Thyroid gland (tissue), 4 donors: Measurements from ENCODE around the gene CNOT9. TPM values are rescaled to one million over a fixed set of nuclear protein-coding genes. Genes with fewer than 3 reads are reported as not detected.
"Not testable (repeated sequence)": the region's sequence is repeated elsewhere in the genome, so short reads cannot be mapped to it uniquely, and the experiment has no call there.

Experiments
- DNase-seq, 2 donors: peaks; one replicate each; pipeline ENCODE4 v3.0.0-alpha.2; 2019
- H3K27ac ChIP-seq, 3 donors: fragments of 200-600 bp; sonication (generic); 1 replicate in 2 of 3; 2 replicates in 1 of 3; pipeline ENCODE4 v1.5.1; 2016 to 2019; ENCODE audit warnings: mild to moderate bottlenecking in 1 of 3, moderate library complexity in 1 of 3
- H3K27me3 ChIP-seq: fragments of 200-600 bp; sonication (generic); one replicate; pipeline ENCODE4 v1.5.1; 2019
- H3K36me3 ChIP-seq, 2 donors: fragments of 200-600 bp; sonication (generic); one replicate each; pipeline ENCODE4 v1.5.1; 2016 to 2019
- H3K4me1 ChIP-seq, 2 donors: fragments of 200-600 bp; sonication (generic); one replicate each; pipeline ENCODE4 v1.5.1; 2017 to 2019
- H3K4me3 ChIP-seq, 3 donors: fragments of 200-600 bp; sonication (generic); replicated peaks in 1 of 3; 1 replicate in 2 of 3; 2 replicates in 1 of 3; pipeline ENCODE4 v1.5.1; 2016; ENCODE audit warnings: mild to moderate bottlenecking in 1 of 3
- H3K9me3 ChIP-seq: fragments of 200-600 bp; sonication (generic); one replicate; pipeline ENCODE4 v1.5.1; 2017
- CTCF ChIP-seq, 6 experiments: fragments of 200-600 bp in 3 of 6; fragments of 450-650 bp in 3 of 6; sonication (generic) in 3 of 6; IDR thresholded peaks; one replicate each; pipeline ENCODE4 v1.5.1; 2016 to 2019; ENCODE audit warnings: antibody characterized with exemption in 6 of 6, mild to moderate bottlenecking in 2 of 6, inconsistent platforms in 1 of 6, moderate library complexity in 1 of 6
- POLR2A ChIP-seq, 2 donors: fragments of 450-650 bp; IDR thresholded peaks; one replicate each; pipeline ENCODE4 v1.6.1; 2017; ENCODE audit warnings: antibody characterized with exemption in 2 of 2, mild to moderate bottlenecking in 2 of 2, moderate library complexity in 1 of 2
- WGBS, 2 donors: methylation state at CpG; one replicate each; pipeline ENCODE4 v1.1.5; 2017; 5-methylcytosine and 5-hydroxymethylcytosine counted together
- intact Hi-C: fragments of 100-400 bp; cut with DNase I; formaldehyde crosslinking; loops from one replicate; pipeline ENCODE4 v1.15.1; 2023
- total RNA-seq, 4 donors: library from RNA; depleted of rRNA; stranded (reverse); fragments of >200 nt; gene quantifications; one replicate each; pipeline ENCODE4 v1.2.3, GENCODE V29; 2016

CNOT9 gene
- 10 to 100 TPM; 34.7 to 48.5 (median 38.5) TPM for total RNA-seq

GRCh38 chr2:218568190-218569037 is at the start of gene CNOT9, which contains the start of gene USP37:
TSS of gene CNOT9 (plus strand) at chr2:218568839. CDS start at chr2:218568955, 116 bp downstream.
TSS of gene USP37 (minus strand) at chr2:218568351. CDS start at chr2:218558653, 9,698 bp downstream.
- WGBS, 2 donors = 0 to 1% methylated on average over 42 to 51 of the region's 77 CpGs
- DNase-seq = peak; percentile 100
- Histone ChIP-seq H3K27ac (peak within 1 kb of the TSS; percentile 81 to 91 (median 89)), H3K27me3 (no peaks in the 10 kb centered on the region), H3K4me3 (peak within 1 kb of the TSS; percentile 72 to 74 (median 74)), H3K36me3 (no peaks in the 10 kb centered on the region), H3K4me1 (peaks cover 16 to 27% of the 10 kb centered on the region in 2 donors), H3K9me3 (no peaks in the 10 kb centered on the region)
- peak in 1 of 2 donors; percentile 75 for TF ChIP-seq POLR2A (IDR thresholded peaks at IDR 0.05)
- TF ChIP-seq CTCF (IDR thresholded peaks at IDR 0.05) = peak in 1 of 6 experiments; percentile 13
- intact Hi-C loops = loop anchor here (5.0 to 10.0 kb wide), 3 partner anchors 76 to 304 kb away; partner anchors contain the start of gene GPBAR1

GRCh38 chr2:218518876-218519275 is 49.8 kb upstream of the CNOT9 start:
- no peak for DNase-seq
- Histone ChIP-seq H3K27ac (no peak overlapping the region), H3K4me1 (no peaks in the 10 kb centered on the region), H3K27me3 (no peaks in the 10 kb centered on the region), H3K36me3 (no peaks in the 10 kb centered on the region), H3K9me3 (no peaks in the 10 kb centered on the region), H3K4me3 (no peak overlapping the region)
- TF ChIP-seq POLR2A (IDR thresholded peaks at IDR 0.05) (no peak), CTCF (IDR thresholded peaks at IDR 0.05) (no peak)
- intact Hi-C loops = no loop called here
- WGBS, 2 donors = 96 to 98% methylated on average over 1 of the region's 1 CpG

- Histone ChIP-seq H3K27me3 (no peaks in the 10 kb centered on the region), H3K27ac (no peak overlapping the region), H3K9me3 (no peaks in the 10 kb centered on the region), H3K36me3 (peaks cover 4 to 6% of the 10 kb centered on the region in 2 donors), H3K4me1 (no peaks in the 10 kb centered on the region), H3K4me3 (no peak overlapping the region)
- intact Hi-C loops = no loop called here
- TF ChIP-seq CTCF (IDR thresholded peaks at IDR 0.05) (no peak), POLR2A (IDR thresholded peaks at IDR 0.05) (no peak)
- WGBS, 2 donors = 93 to 100% methylated on average over 1 of the region's 1 CpG
- DNase-seq = no peak
Observed at GRCh38 chr2:218523651-218524050, 45.0 kb upstream of the CNOT9 start.

GRCh38 chr2:218528409-218528808 is 40.2 kb upstream of the CNOT9 start:
- H3K4me3 ChIP-seq, H3K4me1 ChIP-seq, DNase-seq, intact Hi-C loops, H3K27me3 ChIP-seq, H3K9me3 ChIP-seq, H3K27ac ChIP-seq: not testable (repeated sequence)
- WGBS, 2 donors = 94 to 100% methylated on average over 2 of the region's 2 CpGs
- H3K36me3 ChIP-seq = peaks cover 21 to 24% of the 10 kb centered on the region in 2 donors

GRCh38 chr2:218529990-218530389 is 38.6 kb upstream of the CNOT9 start:
- Histone ChIP-seq H3K36me3 (peaks cover 21 to 32% of the 10 kb centered on the region in 2 donors), H3K4me3 (no peak overlapping the region), H3K27ac (no peak overlapping the region), H3K27me3 (no peaks in the 10 kb centered on the region), H3K4me1 (no peaks in the 10 kb centered on the region), H3K9me3 (no peaks in the 10 kb centered on the region)
- intact Hi-C loops = no loop called here
- 96 to 98% methylated on average over 2 of the region's 2 CpGs for WGBS, 2 donors
- no peak for DNase-seq
- TF ChIP-seq CTCF (IDR thresholded peaks at IDR 0.05) = no peak
- no peak for TF ChIP-seq POLR2A (IDR thresholded peaks at IDR 0.05)
